Measurements from ENCODE around the gene NTN1.

The NTN1 gene

GRCh38 chr17:9170336-9170735 is 149.0 kb downstream of the NTN1 start:
- DNase-seq = no peak

DNA sequence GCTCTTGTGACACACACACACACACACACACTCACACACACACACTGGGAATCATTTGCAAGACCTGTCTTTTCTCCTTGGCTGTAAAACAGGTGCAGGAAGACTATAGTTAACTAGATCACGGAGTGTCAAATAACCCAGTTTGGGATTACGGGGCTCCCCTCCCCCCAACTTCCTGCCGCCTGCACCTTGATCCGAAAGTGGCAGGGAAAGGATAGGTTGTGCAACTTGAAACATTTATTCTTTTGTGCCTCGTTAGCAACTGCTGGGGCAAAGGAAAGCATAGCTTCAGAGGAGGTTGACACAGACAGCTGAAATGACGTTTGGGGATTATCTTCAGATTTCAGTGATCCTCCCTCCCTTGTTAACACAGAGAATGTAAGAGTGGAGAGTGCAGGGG is 149.5 kb downstream of the NTN1 start:
- no peak for DNase-seq

DNA sequence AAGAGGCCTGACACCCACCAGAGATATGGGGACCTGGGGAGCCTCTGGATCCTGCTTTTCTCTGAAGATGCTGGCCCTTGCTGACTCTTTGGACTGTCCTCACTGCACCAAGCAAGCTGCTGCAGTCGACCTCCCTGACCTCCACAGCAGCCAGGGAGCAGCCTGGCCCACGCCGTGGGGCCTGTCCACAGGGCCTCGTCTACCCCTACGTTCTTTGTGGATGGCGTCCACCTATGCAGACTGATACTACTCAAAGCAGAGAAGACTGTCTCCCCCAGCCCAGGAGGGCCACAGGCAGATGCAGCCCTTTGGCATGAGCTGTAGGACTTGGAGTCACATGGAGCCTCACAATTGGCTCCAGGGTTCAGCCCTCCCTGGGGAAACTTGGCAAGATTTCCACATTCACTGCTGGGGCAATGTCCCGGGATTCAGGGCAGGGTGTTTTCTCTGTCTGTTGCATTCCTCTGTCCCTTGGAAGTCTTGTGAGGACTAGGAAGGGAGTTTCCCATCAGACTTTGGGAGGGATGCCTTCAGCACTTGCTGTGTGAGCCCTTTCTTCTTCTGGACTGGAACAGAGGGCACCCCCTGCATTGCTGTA is 152.2 kb downstream of the NTN1 start:
- DNase-seq = no peak

- DNase-seq = no peak
Measured at GRCh38 chr17:9174312-9174711, 153.0 kb downstream of the NTN1 start.

DNA sequence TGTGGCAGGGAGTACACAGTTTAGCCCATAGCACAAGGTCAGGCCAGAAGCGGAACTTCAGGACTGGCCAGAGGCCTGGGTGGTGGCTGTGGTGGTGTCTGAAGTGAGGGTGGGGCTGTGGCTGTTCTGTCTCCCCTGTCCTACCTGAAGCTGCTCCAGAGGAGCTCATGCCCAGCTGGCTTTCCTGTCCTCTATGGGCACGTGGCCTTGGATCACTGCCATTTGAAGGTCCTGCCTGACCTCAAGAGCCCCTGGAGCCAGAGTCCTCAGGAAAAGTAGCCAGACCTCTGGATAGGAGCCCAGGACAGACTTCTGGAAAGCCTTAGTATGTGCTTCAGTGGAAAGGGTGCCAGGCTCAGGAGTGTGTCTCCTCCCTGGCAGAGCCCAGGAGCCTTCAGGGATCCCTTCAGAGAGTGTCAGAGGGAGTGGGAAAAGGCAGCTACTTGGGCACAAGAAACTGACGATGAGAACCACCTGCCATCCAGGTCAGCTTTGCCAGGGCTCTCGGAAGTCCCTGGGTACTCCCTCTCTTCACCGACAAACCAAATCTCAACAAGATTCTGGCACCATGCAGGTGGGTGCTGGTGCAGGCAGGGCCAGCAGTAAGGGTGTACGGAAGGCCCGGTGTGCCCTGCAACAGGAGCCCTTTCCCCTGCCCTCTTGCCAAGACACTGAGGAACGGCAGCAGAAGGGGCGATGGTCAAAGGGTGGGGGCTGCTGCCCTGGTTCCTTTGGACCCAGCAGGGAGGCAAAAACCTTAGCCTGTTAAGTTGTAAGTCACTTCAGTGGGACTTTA is 153.7 kb downstream of the NTN1 start:
- no peak for DNase-seq

GRCh38 chr17:9175700-9176467 is 154.6 kb downstream of the NTN1 start:
- DNase-seq = no peak

DNA sequence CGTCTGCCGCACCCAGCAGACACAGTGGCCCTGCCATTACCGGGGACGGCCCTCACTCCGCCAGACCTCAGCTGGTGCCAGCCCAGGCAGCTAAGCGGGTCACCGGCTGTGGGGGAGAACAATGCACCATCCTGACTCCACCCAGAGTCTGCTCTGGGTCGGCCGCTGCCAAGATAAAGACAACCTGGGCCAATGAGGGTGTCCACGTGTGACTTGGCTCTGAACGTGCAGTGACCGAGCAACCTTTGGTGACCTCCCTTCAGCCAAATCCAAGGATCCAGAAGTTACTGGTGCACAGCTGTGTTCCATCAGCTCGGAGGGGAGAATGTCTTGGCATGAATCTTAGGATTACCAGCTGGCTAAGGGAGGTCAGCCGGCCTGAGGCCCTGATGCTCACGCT is 155.9 kb downstream of the NTN1 start:
- no peak for DNase-seq

DNA sequence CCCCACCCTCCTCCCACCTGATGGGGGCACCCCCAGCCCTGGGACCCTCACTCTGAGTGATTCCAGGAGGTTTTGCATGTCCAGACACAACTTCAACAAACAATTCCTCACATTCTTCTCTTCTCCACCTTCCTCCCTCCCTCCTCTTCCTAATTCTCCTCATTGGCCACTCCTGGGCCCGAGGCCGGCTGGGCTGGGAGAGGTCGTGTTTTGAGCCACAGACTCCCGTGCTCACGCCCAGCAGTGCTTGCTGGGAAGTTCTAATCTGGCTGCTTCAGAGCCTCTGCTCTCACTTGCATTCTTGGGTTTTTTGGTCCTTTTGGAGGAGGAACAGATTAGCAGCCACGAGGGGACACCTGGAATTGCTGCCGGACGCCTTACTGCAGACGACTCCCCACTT is 157.0 kb downstream of the NTN1 start:
- DNase-seq = no peak

- no peak for DNase-seq
Measured at GRCh38 chr17:9179602-9180001, 158.3 kb downstream of the NTN1 start.

- no peak for DNase-seq
Measured at GRCh38 chr17:9181640-9182039, 160.3 kb downstream of the NTN1 start.

- DNase-seq = no peak
Measured at GRCh38 chr17:9183306-9183705, 162.0 kb downstream of the NTN1 start.

DNA sequence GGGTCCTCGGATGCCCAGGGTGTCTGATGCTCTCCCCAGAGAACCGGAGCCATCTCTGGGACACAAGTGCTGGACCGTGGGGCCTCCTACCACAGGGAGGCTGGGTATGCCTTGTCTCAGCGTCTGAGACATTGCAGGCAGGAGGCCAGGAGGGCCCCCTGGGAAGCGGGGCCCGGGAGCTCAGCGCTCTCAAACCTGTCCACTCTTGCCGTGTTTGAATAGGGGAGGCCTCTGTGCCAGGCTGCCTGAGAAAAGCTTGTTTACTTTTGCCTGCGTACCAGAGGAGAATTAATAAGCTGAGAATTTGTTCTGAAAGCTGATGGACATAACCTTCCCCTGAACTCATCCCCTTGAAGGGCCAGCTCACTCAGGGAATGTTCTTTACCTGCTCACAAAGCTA is 163.8 kb downstream of the NTN1 start:
- no peak for DNase-seq

DNA sequence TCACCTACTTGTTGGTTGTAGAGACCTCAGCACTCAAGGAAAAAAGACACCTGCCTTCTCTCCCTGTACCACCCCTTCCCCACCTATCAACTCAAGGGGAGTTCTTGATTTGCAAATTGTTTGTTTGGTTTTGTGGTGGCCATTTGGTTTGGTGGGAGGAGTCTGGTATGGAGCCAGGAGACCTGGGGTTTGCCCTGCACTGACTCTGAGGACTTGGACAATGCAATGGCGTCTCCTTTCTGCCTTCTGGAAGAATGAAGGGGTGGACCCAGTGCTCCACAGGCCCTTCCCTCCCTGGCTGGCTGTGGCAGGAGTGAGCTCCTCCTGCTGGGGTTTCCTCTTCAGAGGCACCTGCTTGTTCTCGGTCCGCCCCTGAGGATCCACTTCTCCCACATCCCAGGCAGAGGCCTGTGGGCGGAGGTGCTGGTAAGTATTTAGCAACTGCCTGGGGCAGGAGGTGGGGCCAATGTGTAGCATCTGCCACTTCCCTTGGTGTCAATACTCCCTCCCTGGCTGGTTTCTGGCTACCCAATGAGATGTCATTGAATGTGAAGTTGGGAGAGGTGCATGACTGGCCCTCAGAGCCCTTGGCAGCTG is 164.5 kb downstream of the NTN1 start:
- no peak for DNase-seq

GRCh38 chr17:9187828-9188227 is 166.5 kb downstream of the NTN1 start:
- DNase-seq = no peak

GRCh38 chr17:9188367-9188766 is 167.1 kb downstream of the NTN1 start:
- no peak for DNase-seq

- DNase-seq = no peak
Measured at GRCh38 chr17:9189870-9190269, 168.6 kb downstream of the NTN1 start.

DNA sequence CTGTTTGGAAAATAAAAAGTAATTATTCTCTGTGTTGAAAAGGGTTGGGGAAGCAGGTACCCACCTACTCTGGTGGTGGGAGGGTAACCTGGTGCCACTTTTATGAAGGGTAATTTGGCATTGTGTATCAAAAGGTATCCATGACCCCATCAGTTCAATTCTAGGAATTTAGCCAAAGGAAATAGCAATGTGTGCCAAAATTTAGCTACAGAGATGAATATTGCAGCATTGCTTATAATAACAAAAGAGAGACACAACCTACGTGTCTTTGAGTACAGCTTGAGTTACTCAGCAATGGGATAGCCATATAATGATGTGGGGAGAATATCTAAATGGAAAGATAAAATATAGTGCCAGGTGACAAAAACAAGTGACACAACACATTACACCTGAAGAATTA is 170.7 kb downstream of the NTN1 start:
- DNase-seq = no peak

- no peak for DNase-seq
Measured at GRCh38 chr17:9195411-9195810, 174.1 kb downstream of the NTN1 start.

GRCh38 chr17:9195961-9196670 is 174.8 kb downstream of the NTN1 start:
- DNase-seq = no peak

GRCh38 chr17:9199571-9200551 is 178.6 kb downstream of the NTN1 start:
- no peak for DNase-seq

GRCh38 chr17:9200699-9201359 is 179.5 kb downstream of the NTN1 start:
- DNase-seq = no peak
